ENCODE measurements around the gene SEC16A.

The SEC16A gene

GRCh38 chr9:136463578-136463977 is 19.3 kb downstream of the SEC16A start:
- no peak for DNase-seq (ENCODE audit: low spot score)

- no peak for DNase-seq (ENCODE audit: low spot score)
These were observed 20.2 kb downstream of the SEC16A start for GRCh38 chr9:136462664-136463063.

GRCh38 chr9:136460772-136461325 is 22.0 kb downstream of the SEC16A start:
- DNase-seq (ENCODE audit: low spot score) = no peak

- no peak for DNase-seq (ENCODE audit: low spot score)
These were observed 23.4 kb downstream of the SEC16A start for GRCh38 chr9:136459425-136459824.

- DNase-seq (ENCODE audit: low spot score) = no peak
These were observed 25.5 kb downstream of the SEC16A start for GRCh38 chr9:136457326-136457725.

GRCh38 chr9:136456258-136456657 is 26.6 kb downstream of the SEC16A start:
- DNase-seq (ENCODE audit: low spot score) = no peak

- DNase-seq (ENCODE audit: low spot score) = no peak
These were observed 27.5 kb downstream of the SEC16A start for GRCh38 chr9:136455043-136456002.

GRCh38 chr9:136454026-136454796 is 28.6 kb downstream of the SEC16A start:
- DNase-seq (ENCODE audit: low spot score) = no peak

- DNase-seq (ENCODE audit: low spot score) = no peak
These were observed 29.5 kb downstream of the SEC16A start for GRCh38 chr9:136453326-136453725.

- DNase-seq (ENCODE audit: low spot score) = no peak
These were observed 31.5 kb downstream of the SEC16A start for GRCh38 chr9:136451221-136451877.

- no peak for DNase-seq (ENCODE audit: low spot score)
These were observed 34.2 kb downstream of the SEC16A start for GRCh38 chr9:136448655-136449054.

- no peak for DNase-seq (ENCODE audit: low spot score)
These were observed 35.6 kb downstream of the SEC16A start for GRCh38 chr9:136447173-136447778.

- no peak for DNase-seq (ENCODE audit: low spot score)
These were observed 37.0 kb downstream of the SEC16A start for GRCh38 chr9:136445799-136446198.

- DNase-seq (ENCODE audit: low spot score) = no peak
These were observed 38.7 kb downstream of the SEC16A start for GRCh38 chr9:136444102-136444501.

GRCh38 chr9:136443687-136444086 is 39.2 kb downstream of the SEC16A start:
- no peak for DNase-seq (ENCODE audit: low spot score)

- no peak for DNase-seq (ENCODE audit: low spot score)
These were observed 39.8 kb downstream of the SEC16A start for GRCh38 chr9:136443087-136443486.

- no peak for DNase-seq (ENCODE audit: low spot score)
These were observed 40.6 kb downstream of the SEC16A start for GRCh38 chr9:136442265-136442664.

GRCh38 chr9:136441681-136442245 is 41.1 kb downstream of the SEC16A start:
- no peak for DNase-seq (ENCODE audit: low spot score)

GRCh38 chr9:136441191-136441680 is 41.6 kb downstream of the SEC16A start:
- DNase-seq (ENCODE audit: low spot score) = no peak

GRCh38 chr9:136439481-136440408 is 43.1 kb downstream of the SEC16A start, which contains the start of gene INPP5E:
Gene INPP5E (minus strand): TSS chr9:136439845. CDS start chr9:136439419, 426 bp downstream.
- DNase-seq (ENCODE audit: low spot score) = peak; percentile 79
